NCI-H510A treated with DMSO at 0.1 percent for 48 hours (cell line): Measurements from ENCODE around the gene YY2.
"Not testable (repeated sequence)": the region's sequence is repeated elsewhere in the genome, so short reads cannot be mapped to it uniquely, and the experiment has no call there.

Experiments
- DNase-seq: peaks from one replicate; lab custom pipeline; 2025; lab: John Stamatoyannopoulos, UW

The YY2 gene

DNA sequence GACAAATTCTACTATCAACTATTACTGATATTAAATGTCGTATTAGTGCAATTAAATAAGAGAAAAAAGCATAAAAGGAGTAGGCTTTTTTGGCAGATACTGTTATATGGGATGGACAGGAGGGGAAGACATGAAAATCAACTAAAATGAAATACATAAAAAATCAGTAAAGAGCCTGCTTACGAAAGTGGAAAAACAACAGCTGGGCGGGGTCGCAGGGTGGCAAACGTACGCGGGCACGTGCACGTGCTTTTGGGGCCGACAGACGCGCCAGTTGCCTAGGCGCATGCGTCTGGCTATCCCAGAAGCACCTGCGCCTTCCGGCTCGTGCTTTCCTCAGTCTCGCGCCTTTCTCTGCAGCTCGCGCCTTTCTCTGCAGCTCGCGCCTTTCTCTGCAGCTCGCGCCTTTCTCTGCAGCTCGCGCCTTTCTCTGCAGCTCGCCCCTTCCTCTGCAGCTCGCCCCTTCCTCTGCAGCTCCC is at the start of gene YY2:
Gene YY2, plus strand, starts transcription at position 51 of the 479 bp plus-strand sequence. CDS start 498 bp downstream, outside the sequence.
- DNase-seq: no peak

GRCh38 chrX:21806691-21807090 is 49.1 kb upstream of the YY2 start:
- DNase-seq: no peak

DNA sequence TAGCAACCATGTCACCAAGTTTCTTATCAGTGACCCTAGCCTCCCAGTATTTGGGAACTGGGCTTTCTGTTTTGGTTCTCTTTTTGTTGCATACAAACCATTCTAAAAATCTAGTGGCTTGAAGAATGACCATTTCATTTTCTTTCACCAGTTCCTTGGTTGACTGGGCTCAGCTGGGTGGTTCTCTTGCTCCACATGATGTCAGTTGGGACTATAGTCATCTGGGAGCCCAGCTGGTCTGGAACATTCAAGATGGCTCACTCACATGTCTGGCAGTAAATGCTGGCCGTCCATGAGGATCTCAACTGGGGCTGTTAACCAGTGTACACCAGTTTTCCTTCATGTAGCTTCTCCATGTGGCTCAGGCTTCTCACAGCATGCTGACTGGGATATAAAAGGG is 44.0 kb upstream of the YY2 start:
- no peak for DNase-seq

- DNase-seq: no peak
Measured at GRCh38 chrX:21812628-21813027, 43.2 kb upstream of the YY2 start.

- no peak for DNase-seq
Measured at GRCh38 chrX:21813612-21814368, 42.0 kb upstream of the YY2 start.

- DNase-seq: no peak
Measured at GRCh38 chrX:21816136-21816535, 39.7 kb upstream of the YY2 start.

DNA sequence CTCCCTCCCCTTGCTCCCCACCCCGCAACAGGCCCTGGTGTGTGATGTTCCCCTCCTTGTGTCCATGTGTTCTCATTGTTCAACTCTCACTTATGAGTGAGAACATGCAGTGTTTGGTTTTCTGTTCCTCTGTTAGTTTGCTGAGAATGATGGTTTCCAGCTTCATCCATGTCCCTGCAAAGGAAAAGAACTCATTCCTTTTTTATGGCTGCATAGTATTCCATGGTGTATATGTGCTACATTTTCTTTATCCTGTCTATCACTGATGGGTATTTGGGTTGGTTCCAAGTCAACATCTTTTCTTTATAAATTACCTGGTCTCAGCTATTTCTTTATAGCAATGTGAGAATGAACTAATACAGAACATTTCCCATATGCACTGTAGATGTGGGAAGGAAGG is 35.6 kb upstream of the YY2 start:
- DNase-seq: not testable (repeated sequence)

GRCh38 chrX:21821875-21822274 is 33.9 kb upstream of the YY2 start:
- no peak for DNase-seq

DNA sequence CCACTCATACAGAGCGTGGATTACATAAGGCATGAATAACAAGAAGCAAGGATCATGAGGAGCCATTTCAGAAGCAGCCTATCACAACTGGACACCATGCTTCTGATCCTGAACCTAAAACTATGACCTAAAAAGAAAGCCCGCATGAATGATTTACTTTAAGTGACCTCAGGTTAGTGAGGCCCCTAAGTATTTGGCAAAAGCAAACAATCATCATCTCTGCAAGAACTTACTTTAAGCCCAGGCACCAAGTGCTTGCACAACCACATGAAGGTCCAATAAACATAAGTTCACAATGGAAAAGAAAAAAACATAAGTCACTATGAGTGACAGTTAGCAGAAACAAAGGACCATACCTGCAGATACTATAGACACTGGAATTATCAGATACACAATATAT is 24.3 kb upstream of the YY2 start:
- DNase-seq: no peak

DNA sequence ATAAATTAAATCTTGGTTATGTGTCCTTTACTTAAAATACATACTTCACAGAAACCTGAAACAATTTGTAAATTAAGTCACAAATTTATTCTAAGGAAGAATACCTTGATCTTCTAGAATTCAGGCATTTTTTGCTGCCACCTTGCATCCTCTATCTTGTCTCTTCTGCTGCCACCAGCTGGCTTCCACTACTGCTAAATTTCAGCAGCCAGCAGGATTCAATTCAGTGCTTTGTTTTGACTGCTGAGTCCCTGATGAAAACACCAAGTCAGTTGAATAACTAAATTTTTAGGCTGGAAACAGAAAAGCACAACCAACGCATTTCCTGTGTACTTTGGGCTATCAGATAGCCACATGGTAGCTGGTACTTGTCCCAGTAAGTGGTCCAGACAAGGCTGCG is 18.7 kb upstream of the YY2 start:
- no peak for DNase-seq

DNA sequence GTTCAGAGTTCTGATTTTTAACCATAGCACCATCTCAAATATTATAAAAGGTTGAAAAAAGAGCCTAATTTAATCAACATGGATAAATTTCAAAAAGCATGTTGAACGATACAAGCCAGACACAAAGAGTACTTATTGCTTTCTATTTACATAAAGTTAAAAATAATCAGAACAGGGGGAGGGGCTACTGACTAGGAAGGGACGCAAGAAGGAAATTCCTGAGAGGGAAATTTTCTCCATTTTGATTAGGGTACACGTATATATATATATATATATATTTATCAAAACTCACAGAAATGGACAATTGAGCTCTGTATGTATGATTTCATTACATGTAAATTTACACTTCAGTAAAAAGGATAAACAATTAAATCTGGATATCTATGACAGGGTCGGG is 16.9 kb upstream of the YY2 start:
- peak; percentile 39 for DNase-seq

- peak; percentile 58 for DNase-seq
Measured at GRCh38 chrX:21839334-21840192, 16.2 kb upstream of the YY2 start, which contains the start of gene MBTPS2. Gene MBTPS2, plus strand, starts transcription at chrX:21839617. Its CDS starts 118 bp downstream, at chrX:21839735.

DNA sequence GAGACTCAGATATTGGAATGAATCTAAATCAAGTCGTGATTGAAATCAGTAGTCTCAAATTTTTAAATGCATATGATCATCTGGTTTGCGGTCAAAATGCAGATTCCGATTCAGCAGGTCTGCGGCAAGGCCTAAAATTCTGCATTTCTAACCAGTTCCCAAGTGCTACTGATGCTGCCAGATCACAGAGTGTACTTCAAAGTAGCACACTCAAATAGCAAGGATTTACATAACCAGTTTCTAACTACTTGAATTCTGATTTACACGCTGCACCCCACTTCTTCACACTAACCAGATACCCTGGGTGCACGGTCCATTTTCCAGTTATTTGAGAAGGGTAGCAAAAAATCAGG is 15.6 kb upstream of the YY2 start:
- DNase-seq: peak; percentile 5

GRCh38 chrX:21843179-21843578 is 12.6 kb upstream of the YY2 start:
- no peak for DNase-seq

- DNase-seq: no peak
Measured at GRCh38 chrX:21845096-21845495, 10.7 kb upstream of the YY2 start.

GRCh38 chrX:21847342-21847741 is 8.4 kb upstream of the YY2 start:
- DNase-seq: no peak

DNA sequence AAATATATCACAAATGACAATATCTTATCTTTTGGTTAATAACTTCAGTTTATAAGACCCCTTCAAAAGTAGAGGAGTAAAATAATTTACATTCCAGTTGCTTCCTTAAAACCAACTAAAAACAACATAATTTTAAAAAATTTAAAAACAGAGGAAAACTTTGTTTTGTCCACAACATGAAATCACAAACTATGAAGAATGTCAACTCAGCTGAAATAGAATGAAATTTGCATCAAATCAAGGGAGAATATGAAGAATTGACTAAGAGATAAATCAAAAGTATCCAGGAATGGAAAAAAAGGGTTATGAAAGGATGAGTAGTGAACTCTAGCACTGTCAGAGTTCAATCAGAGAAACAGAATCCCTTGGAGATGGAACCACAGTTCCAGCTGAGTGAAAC is 2.2 kb upstream of the YY2 start:
- no peak for DNase-seq

DNA sequence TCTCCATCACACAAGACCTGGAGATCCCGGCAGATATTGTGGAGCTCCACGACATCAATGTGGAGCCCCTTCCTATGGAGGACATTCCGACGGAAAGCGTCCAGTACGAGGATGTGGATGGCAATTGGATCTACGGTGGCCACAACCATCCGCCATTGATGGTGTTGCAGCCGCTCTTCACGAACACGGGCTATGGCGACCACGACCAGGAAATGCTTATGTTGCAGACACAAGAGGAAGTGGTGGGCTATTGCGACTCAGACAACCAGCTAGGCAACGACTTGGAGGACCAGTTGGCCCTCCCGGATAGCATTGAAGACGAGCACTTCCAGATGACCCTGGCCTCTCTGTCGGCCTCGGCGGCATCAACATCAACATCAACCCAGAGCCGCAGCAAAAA is 717 bp downstream of the YY2 start:
- no peak for DNase-seq

- DNase-seq: no peak
Measured at GRCh38 chrX:21863241-21863640, 7.5 kb downstream of the YY2 start.

DNA sequence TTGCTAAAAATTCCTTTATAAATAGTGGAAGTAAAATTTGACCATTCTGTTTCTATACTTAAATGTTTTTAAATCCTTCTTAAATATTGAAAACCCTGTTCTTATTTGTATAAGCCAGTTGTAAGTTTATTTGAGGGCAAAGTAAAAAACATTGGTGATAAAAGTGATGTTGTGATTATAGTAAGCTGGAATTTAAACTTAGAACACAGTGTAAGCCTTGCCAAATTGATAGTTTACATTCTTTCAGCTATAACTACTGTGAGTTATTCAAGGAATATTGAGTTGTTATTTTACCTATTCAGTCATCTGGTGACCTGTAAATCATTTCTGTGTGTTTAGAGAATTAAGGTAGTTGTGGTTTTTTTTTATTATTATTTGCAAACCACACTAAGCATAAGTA is 9.6 kb downstream of the YY2 start:
- DNase-seq: no peak

DNA sequence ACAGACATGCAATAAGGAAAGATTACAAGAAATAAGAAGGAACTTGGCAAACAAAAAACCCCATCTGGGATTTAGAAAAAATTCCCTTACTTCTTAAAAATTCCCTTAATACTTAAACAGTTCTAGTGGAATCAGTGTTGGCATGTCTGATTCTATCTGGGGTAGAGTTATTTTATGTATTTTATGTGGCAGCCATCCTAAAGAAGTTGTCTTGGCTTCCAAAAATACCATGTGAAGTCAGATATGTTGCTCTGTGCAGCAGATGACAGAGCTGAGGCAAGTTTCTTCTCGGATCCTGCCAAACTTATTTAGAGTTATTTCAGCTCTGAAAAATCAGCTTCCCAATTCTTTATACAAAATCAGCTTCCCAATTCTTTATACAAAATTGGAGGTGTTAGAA is 14.7 kb downstream of the YY2 start:
- DNase-seq: no peak

- no peak for DNase-seq
Measured at GRCh38 chrX:21873063-21873775, 17.4 kb downstream of the YY2 start.

DNA sequence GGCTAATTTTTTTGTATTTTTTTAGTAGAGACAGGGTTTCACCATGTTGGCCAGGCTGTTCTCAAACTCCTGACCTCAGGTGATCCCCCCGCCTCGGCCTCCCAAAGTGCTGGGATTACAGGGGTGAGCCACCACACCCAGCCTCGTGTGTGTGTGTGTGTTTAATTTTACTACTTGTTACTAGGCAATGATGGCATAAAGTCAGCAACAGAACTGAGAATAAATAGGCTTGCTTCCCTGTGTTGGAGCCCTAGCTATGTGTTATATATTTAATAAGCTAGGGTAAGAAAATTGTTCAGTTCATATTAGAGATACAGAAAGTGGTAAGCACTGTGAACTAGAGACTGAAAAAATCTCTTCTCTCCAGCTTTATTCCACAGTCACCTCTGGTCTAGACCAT is 18.4 kb downstream of the YY2 start:
- not testable (repeated sequence) for DNase-seq
